WTC11 (cell line): Measurements from ENCODE around the gene CDK6.

Experiments used
- CREM ChIP-seq: sonication (generic); formaldehyde crosslinking; IDR thresholded peaks from 2 replicates; pipeline ENCODE4 v1.8.1; 2022; ENCODE audit warnings: mild to moderate bottlenecking, missing genetic modification reagents, moderate library complexity
- FOXK1 ChIP-seq: sonication (generic); formaldehyde crosslinking; IDR thresholded peaks from 2 replicates; pipeline ENCODE4 v1.8.0; 2022; ENCODE audit warnings: mild to moderate bottlenecking, moderate library complexity, missing genetic modification reagents
- FOXP1 ChIP-seq: sonication (generic); formaldehyde crosslinking; IDR thresholded peaks from 2 replicates; pipeline ENCODE4 v1.8.0; 2022; ENCODE audit warnings: missing genetic modification reagents, mild to moderate bottlenecking, moderate library complexity, borderline replicate concordance
- GRHL2 ChIP-seq: fragments of 250-450 bp; sonication (Bioruptor Pico); IDR thresholded peaks from 2 replicates; pipeline ENCODE4 v1.8.0; 2022; ENCODE audit warnings: mild to moderate bottlenecking, moderate library complexity; ENCODE audit not compliant: insufficient replicate concordance, severe bottlenecking
- JUN ChIP-seq: sonication (generic); formaldehyde crosslinking; IDR thresholded peaks from 2 replicates; pipeline ENCODE4 v1.8.0; 2023; ENCODE audit warnings: mild to moderate bottlenecking, missing genetic modification reagents
- NR1H2 ChIP-seq: sonication (generic); formaldehyde crosslinking; IDR thresholded peaks from 2 replicates; pipeline ENCODE4 v1.9.0; 2021; ENCODE audit warnings: mild to moderate bottlenecking, moderate library complexity, missing genetic modification reagents
- SP1 ChIP-seq: sonication (generic); formaldehyde crosslinking; conservative IDR thresholded peaks from 2 replicates; pipeline ENCODE4 v1.8.1; 2022; ENCODE audit warnings: missing genetic modification reagents
- ZNF138 ChIP-seq: sonication (generic); formaldehyde crosslinking; conservative IDR thresholded peaks from 2 replicates; pipeline ENCODE4 v1.8.1; 2022; ENCODE audit warnings: mild to moderate bottlenecking, moderate library complexity, missing genetic modification reagents
- ZNF396 ChIP-seq: fragments of 250-450 bp; sonication (Bioruptor Pico); IDR thresholded peaks from 2 replicates; pipeline ENCODE4 v1.8.0; 2021; ENCODE audit warnings: mild to moderate bottlenecking, moderate library complexity, borderline replicate concordance
- TF ChIP-seq, protein P1 (sequence below): fragments of 200-600 bp; IDR thresholded peaks from 2 replicates; pipeline ENCODE4 v1.8.0; 2022; ENCODE audit warnings: antibody characterized with exemption
- TF ChIP-seq, protein P2 (sequence below): sonication (generic); formaldehyde crosslinking; IDR thresholded peaks from 2 replicates; pipeline ENCODE4 v1.8.1; 2022; ENCODE audit warnings: low read depth, mild to moderate bottlenecking, moderate library complexity, missing genetic modification reagents, borderline replicate concordance
- TF ChIP-seq, protein P3 (sequence below): sonication (generic); formaldehyde crosslinking; IDR thresholded peaks from 2 replicates; pipeline ENCODE4 v1.8.0; 2022; ENCODE audit warnings: missing genetic modification reagents
- TF ChIP-seq, protein P4 (sequence below): sonication (generic); formaldehyde crosslinking; IDR thresholded peaks from 2 replicates; pipeline ENCODE4 v1.8.1; 2022; ENCODE audit warnings: mild to moderate bottlenecking, missing genetic modification reagents, moderate library complexity, borderline replicate concordance
- TF ChIP-seq, protein P5 (sequence below): sonication (generic); formaldehyde crosslinking; IDR thresholded peaks from 2 replicates; pipeline ENCODE4 v1.8.1; 2022; ENCODE audit warnings: low read depth, missing genetic modification reagents, borderline replicate concordance

DNA sequence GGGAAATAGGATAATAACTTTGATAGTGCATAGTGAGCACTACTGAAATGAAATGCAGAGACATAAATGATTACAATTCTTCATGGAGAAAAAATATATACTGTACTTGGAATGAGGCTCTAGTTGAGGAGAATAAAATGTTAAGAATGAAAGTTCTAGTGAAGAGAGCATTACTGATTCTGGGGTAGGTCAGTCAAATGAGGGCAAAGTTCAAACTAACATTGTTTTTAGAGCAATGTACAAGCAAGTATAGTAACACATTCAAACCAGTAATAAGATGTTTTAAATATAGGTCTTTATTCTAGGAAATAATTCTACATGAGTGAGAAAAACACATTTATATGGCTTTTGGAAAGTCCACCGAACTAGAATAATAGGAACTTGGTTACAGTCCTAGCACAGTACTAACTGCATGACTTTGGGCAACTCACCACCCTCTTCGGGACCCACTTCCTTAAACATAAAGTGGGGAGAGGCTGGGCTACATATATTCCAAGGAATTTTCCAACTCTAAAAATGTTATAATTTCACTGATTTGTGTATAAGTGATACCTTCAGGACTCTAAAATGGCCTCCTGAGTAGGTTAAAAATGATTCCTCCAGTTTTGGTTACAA is 86.4 kb downstream of the CDK6 start:
- TF ChIP-seq FOXP1 (CRISPR knock-in tag): no peak
- TF ChIP-seq, protein P1, sequence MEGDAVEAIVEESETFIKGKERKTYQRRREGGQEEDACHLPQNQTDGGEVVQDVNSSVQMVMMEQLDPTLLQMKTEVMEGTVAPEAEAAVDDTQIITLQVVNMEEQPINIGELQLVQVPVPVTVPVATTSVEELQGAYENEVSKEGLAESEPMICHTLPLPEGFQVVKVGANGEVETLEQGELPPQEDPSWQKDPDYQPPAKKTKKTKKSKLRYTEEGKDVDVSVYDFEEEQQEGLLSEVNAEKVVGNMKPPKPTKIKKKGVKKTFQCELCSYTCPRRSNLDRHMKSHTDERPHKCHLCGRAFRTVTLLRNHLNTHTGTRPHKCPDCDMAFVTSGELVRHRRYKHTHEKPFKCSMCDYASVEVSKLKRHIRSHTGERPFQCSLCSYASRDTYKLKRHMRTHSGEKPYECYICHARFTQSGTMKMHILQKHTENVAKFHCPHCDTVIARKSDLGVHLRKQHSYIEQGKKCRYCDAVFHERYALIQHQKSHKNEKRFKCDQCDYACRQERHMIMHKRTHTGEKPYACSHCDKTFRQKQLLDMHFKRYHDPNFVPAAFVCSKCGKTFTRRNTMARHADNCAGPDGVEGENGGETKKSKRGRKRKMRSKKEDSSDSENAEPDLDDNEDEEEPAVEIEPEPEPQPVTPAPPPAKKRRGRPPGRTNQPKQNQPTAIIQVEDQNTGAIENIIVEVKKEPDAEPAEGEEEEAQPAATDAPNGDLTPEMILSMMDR: no peak
- TF ChIP-seq SP1 (CRISPR knock-in tag): no peak
- TF ChIP-seq JUN (CRISPR knock-in tag): no peak
- TF ChIP-seq, protein P2, sequence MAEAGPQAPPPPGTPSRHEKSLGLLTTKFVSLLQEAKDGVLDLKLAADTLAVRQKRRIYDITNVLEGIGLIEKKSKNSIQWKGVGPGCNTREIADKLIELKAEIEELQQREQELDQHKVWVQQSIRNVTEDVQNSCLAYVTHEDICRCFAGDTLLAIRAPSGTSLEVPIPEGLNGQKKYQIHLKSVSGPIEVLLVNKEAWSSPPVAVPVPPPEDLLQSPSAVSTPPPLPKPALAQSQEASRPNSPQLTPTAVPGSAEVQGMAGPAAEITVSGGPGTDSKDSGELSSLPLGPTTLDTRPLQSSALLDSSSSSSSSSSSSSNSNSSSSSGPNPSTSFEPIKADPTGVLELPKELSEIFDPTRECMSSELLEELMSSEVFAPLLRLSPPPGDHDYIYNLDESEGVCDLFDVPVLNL (CRISPR knock-in tag): no peak
- TF ChIP-seq ZNF138 (CRISPR knock-in tag): no peak
- no peak for TF ChIP-seq ZNF396
- TF ChIP-seq, protein P3, sequence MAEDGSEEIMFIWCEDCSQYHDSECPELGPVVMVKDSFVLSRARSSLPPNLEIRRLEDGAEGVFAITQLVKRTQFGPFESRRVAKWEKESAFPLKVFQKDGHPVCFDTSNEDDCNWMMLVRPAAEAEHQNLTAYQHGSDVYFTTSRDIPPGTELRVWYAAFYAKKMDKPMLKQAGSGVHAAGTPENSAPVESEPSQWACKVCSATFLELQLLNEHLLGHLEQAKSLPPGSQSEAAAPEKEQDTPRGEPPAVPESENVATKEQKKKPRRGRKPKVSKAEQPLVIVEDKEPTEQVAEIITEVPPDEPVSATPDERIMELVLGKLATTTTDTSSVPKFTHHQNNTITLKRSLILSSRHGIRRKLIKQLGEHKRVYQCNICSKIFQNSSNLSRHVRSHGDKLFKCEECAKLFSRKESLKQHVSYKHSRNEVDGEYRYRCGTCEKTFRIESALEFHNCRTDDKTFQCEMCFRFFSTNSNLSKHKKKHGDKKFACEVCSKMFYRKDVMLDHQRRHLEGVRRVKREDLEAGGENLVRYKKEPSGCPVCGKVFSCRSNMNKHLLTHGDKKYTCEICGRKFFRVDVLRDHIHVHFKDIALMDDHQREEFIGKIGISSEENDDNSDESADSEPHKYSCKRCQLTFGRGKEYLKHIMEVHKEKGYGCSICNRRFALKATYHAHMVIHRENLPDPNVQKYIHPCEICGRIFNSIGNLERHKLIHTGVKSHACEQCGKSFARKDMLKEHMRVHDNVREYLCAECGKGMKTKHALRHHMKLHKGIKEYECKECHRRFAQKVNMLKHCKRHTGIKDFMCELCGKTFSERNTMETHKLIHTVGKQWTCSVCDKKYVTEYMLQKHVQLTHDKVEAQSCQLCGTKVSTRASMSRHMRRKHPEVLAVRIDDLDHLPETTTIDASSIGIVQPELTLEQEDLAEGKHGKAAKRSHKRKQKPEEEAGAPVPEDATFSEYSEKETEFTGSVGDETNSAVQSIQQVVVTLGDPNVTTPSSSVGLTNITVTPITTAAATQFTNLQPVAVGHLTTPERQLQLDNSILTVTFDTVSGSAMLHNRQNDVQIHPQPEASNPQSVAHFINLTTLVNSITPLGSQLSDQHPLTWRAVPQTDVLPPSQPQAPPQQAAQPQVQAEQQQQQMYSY: no peak
- no peak for TF ChIP-seq NR1H2 (CRISPR knock-in tag)
- TF ChIP-seq FOXK1 (CRISPR knock-in tag): no peak
- TF ChIP-seq CREM (CRISPR knock-in tag): no peak
- no peak for TF ChIP-seq GRHL2 (CRISPR knock-in tag)
- TF ChIP-seq, protein P4, sequence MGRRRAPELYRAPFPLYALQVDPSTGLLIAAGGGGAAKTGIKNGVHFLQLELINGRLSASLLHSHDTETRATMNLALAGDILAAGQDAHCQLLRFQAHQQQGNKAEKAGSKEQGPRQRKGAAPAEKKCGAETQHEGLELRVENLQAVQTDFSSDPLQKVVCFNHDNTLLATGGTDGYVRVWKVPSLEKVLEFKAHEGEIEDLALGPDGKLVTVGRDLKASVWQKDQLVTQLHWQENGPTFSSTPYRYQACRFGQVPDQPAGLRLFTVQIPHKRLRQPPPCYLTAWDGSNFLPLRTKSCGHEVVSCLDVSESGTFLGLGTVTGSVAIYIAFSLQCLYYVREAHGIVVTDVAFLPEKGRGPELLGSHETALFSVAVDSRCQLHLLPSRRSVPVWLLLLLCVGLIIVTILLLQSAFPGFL: no peak
- TF ChIP-seq, protein P5, sequence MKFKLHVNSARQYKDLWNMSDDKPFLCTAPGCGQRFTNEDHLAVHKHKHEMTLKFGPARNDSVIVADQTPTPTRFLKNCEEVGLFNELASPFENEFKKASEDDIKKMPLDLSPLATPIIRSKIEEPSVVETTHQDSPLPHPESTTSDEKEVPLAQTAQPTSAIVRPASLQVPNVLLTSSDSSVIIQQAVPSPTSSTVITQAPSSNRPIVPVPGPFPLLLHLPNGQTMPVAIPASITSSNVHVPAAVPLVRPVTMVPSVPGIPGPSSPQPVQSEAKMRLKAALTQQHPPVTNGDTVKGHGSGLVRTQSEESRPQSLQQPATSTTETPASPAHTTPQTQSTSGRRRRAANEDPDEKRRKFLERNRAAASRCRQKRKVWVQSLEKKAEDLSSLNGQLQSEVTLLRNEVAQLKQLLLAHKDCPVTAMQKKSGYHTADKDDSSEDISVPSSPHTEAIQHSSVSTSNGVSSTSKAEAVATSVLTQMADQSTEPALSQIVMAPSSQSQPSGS (CRISPR knock-in tag): no peak
